ENCODE measurements around the gene CACTIN. TPM values are rescaled to one million over a fixed set of nuclear protein-coding genes. Genes with fewer than 3 reads are reported as not detected.

Gene CACTIN
- total and polyA plus RNA-seq, 7 donors: 6.2 to 23.9 (median 20.5) TPM

DNA sequence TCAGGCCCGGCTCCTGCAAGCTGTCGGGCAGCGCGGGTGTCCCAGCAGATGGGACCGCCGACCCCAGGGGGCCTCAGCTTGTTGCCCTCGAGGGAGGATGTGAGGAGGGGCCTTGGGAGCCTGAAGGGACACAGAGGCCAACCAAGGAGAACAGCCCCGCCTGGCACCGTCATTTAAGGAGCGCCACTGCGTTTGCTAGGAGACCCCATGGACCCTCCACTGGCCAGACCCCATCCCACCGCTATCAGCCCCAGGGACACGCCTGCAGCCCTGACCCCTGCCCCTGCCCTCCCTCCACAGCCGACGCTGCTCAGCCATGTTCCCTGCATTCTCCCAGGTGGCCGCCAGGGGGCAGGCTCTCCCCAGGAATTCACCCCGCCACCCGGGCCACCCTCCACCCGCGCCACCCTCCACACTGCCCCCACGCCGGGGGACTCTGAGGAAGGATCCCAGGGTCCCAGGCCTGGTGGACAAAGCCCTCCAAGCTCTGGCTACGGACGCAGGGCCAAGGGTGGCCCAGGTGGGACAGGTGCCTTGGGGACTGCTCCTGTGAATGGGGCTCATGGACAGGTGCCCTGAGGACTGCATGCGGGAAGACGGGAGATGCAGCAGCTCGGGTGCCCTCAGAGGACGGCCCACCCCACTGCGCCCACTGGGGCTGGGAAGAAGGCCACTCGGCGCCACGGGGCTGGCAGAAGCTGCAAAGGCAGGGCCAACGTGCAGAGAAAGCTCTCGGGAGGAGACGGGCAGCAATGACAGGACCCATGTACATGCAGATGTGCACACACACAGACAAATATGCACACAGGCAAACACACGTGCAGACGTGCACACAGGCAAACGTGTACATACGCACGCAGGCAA lies 39.3 kb upstream of the CACTIN start:
- H3K27ac ChIP-seq: peak overlapping the region in 3 of 4 donors; percentile 99 to 100 (median 100)
- TF ChIP-seq POLR2AphosphoS5 (IDR thresholded peaks at IDR 0.05) (peak in 3 of 4 donors; percentile 13 to 31 (median 17)), EP300 (IDR thresholded peaks at IDR 0.05) (no peak), POLR2A (IDR thresholded peaks at IDR 0.05) (no peak)
- TF ChIP-seq, protein P1, sequence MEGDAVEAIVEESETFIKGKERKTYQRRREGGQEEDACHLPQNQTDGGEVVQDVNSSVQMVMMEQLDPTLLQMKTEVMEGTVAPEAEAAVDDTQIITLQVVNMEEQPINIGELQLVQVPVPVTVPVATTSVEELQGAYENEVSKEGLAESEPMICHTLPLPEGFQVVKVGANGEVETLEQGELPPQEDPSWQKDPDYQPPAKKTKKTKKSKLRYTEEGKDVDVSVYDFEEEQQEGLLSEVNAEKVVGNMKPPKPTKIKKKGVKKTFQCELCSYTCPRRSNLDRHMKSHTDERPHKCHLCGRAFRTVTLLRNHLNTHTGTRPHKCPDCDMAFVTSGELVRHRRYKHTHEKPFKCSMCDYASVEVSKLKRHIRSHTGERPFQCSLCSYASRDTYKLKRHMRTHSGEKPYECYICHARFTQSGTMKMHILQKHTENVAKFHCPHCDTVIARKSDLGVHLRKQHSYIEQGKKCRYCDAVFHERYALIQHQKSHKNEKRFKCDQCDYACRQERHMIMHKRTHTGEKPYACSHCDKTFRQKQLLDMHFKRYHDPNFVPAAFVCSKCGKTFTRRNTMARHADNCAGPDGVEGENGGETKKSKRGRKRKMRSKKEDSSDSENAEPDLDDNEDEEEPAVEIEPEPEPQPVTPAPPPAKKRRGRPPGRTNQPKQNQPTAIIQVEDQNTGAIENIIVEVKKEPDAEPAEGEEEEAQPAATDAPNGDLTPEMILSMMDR (IDR thresholded peaks at IDR 0.05): peak; percentile 97 to 99 (median 99)
- H3K36me3 ChIP-seq: peaks cover 17 to 59% (median 42%) of the 10 kb centered on the region in 4 donors
- 35 to 44% methylated on average over 40 of the region's 40 CpGs for WGBS, 2 donors
- peak; percentile 86 for DNase-seq
- H3K4me3 ChIP-seq: no peak overlapping the region
- intact Hi-C loops (cut with DNase I): loop anchor here (5.0 kb wide), 1 partner anchor 96 kb away; the partner anchor contains the start of genes APBA3 and MRPL54
- H3K27me3 ChIP-seq: no peaks in the 10 kb centered on the region
- H3K4me1 ChIP-seq: peaks cover 0 to 56% (median 52%) of the 10 kb centered on the region in 4 donors
- no peaks in the 10 kb centered on the region for H3K9me3 ChIP-seq

DNA sequence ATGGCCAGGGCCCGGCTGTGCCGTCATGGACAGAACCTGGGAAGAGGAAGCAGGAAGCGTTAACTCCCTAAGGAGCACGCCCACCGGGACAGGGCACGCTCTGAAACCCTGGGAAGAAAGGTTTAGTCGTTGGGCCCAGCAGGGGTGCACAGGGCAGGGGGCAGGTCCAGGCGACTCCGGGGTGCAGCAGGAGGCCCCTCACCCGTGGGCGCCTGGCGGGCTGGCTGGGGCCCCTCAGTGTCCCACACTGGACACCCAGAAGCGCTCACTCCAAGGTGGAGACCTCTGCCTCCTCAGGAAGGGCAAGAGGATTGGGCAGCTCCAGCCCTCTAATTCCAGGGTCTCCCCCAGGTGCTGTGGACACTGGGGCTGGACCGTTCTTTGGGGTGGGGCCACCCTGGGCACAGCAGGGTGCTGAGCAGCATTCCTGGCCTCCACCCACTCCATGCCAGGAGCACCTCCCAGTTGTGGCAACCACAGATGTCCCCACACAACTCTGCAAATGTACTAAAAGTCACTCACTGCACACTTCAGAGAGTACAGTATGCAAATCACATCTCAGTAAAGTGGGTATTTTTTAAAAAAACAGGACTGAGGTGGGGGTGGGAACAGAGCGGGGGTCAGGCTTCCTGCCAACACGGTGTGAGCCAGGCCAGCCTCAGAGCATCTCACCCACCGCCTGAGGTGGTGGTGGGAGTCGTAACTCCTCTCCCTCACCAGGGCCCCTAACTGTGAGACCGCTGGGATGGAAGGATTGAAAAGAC lies 38.5 kb upstream of the CACTIN start:
- WGBS, 2 donors: 86% methylated on average over 19 of the region's 19 CpGs
- peak overlapping the region in 3 of 4 donors; percentile 99 to 100 (median 100) for H3K27ac ChIP-seq
- TF ChIP-seq POLR2A (IDR thresholded peaks at IDR 0.05) (no peak), POLR2AphosphoS5 (IDR thresholded peaks at IDR 0.05) (no peak), EP300 (IDR thresholded peaks at IDR 0.05) (no peak)
- TF ChIP-seq, protein P1 (IDR thresholded peaks at IDR 0.05): no peak
- H3K4me3 ChIP-seq: no peak overlapping the region
- peaks cover 17 to 67% (median 49%) of the 10 kb centered on the region in 4 donors for H3K36me3 ChIP-seq
- intact Hi-C loops (cut with DNase I): loop anchor here (5.0 kb wide), 1 partner anchor 97 kb away; the partner anchor contains the start of genes APBA3 and MRPL54
- no peak for DNase-seq
- no peaks in the 10 kb centered on the region for H3K27me3 ChIP-seq
- peaks cover 0 to 47% (median 45%) of the 10 kb centered on the region in 4 donors for H3K4me1 ChIP-seq
- no peaks in the 10 kb centered on the region for H3K9me3 ChIP-seq

DNA sequence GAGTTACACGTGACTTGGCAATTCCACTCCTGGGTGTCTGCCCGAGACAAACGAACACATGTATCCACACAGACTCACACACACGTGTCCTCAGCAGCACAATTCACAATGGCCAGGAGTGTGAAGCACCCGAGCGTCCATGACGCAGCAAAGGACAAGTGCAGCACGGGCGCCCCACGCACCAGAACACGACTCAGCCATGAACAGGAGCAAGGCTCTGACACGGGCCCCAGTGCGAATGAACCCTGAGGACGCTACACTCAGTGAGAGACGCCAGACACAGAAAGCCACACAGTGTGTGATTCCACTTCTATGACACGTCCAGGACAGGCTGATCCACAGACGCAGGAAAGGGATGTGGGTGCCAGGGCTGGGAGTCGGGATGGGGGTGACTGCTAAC lies 37.2 kb upstream of the CACTIN start:
- Histone ChIP-seq H3K9me3 (no peaks in the 10 kb centered on the region), H3K4me3 (no peak overlapping the region), H3K36me3 (peaks cover 24 to 79% (median 60%) of the 10 kb centered on the region in 4 donors), H3K27ac (no peak overlapping the region), H3K4me1 (peaks cover 0 to 35% (median 33%) of the 10 kb centered on the region in 4 donors), H3K27me3 (no peaks in the 10 kb centered on the region)
- WGBS, 2 donors: 95 to 96% methylated on average over 18 of the region's 18 CpGs
- DNase-seq: no peak
- intact Hi-C loops (cut with DNase I): no loop called here
- TF ChIP-seq POLR2AphosphoS5 (IDR thresholded peaks at IDR 0.05): no peak
- TF ChIP-seq EP300 (IDR thresholded peaks at IDR 0.05): no peak

DNA sequence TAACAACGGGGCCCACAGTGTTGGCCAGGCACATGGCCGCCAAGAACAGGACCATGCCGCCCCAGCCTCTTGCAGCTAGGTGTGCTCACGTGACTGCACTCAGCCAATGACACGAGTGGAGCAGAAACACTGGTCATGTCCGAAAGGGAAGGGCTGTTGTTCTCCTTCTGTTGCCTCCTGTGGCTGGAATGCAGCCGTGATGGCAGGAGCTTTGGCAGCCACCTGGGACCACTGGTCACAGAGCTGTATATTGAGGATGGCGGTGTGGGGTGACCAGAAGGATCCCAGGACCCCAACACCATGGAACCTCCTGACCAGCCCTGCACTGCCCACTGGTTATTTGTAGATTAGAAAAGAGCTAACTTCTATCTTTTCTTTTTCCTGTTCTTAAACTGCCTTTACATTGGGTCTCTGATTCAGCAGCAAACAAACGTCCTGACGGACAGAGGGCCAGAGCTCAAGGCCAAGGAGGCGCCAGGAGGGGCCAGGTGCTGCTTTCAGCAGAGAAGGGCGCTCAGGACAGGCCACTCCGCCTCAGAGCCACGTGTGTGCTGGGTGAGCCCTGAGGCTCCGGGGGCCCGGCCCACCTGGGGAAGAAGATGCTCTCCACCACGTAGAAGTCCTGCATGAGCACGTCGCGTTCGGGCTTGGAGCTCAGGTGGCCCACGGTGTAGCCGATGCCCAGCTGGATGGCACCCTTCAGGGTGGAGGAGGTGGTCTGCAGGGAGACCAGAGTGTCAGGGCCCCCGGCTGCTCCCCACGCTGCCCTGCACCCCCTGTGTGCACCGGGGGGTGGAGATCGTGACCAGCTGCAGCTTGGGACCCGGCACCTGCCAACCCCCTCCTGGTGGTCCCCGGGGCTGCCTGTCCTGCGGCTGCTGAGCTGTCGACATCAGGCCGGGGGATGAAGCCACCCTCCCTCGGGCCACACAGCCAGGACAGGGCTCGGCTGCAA lies 35.0 kb upstream of the CACTIN start:
- DNase-seq: no peak
- Histone ChIP-seq H3K27me3 (no peaks in the 10 kb centered on the region), H3K4me3 (no peak overlapping the region), H3K4me1 (peaks cover 0 to 12% (median 10%) of the 10 kb centered on the region in 4 donors), H3K9me3 (no peaks in the 10 kb centered on the region), H3K36me3 (peaks cover 44 to 96% (median 81%) of the 10 kb centered on the region in 4 donors), H3K27ac (no peak overlapping the region)
- TF ChIP-seq, protein P1 (IDR thresholded peaks at IDR 0.05): no peak
- TF ChIP-seq POLR2A (IDR thresholded peaks at IDR 0.05): no peak
- TF ChIP-seq POLR2AphosphoS5 (IDR thresholded peaks at IDR 0.05): no peak
- TF ChIP-seq EP300 (IDR thresholded peaks at IDR 0.05): no peak
- intact Hi-C loops (cut with DNase I): no loop called here
- WGBS, 2 donors: 95% methylated on average over 34 of the region's 34 CpGs

All from sigmoid colon (tissue), 7 donors.